Thymus (tissue), 11 donors: ENCODE results near the gene PRDM16. TPM values are rescaled to one million over a fixed set of nuclear protein-coding genes. Genes with fewer than 3 reads are reported as not detected.

ENCODE experiments used
- DNase-seq, 9 donors: peaks; one replicate each; pipeline ENCODE4 v3.0.0-alpha.2; 2013; ENCODE audit warnings: low spot score in 9 of 9, low read depth in 6 of 9, missing footprints in 1 of 9
- H3K27ac ChIP-seq, 2 donors: one replicate each; pipeline ENCODE4 v1.5.1; 2013; ENCODE audit warnings: control low read depth in 1 of 2, low read depth in 1 of 2, low read length in 1 of 2, mild to moderate bottlenecking in 1 of 2, moderate library complexity in 1 of 2
- H3K27me3 ChIP-seq, 2 donors: one replicate each; pipeline ENCODE4 v1.5.1; 2013; ENCODE audit warnings: low read length in 1 of 2; ENCODE audit not compliant: control insufficient read depth in 2 of 2, insufficient read depth in 1 of 2
- H3K36me3 ChIP-seq, 2 donors: one replicate each; pipeline ENCODE4 v1.5.1; 2013; ENCODE audit warnings: low read length in 1 of 2, mild to moderate bottlenecking in 1 of 2, moderate library complexity in 1 of 2; ENCODE audit not compliant: control insufficient read depth in 2 of 2, insufficient read depth in 2 of 2
- H3K4me1 ChIP-seq, 2 donors: one replicate each; pipeline ENCODE4 v1.5.1; 2013; ENCODE audit warnings: low read length in 2 of 2; ENCODE audit not compliant: control insufficient read depth in 2 of 2, insufficient read depth in 2 of 2
- H3K4me3 ChIP-seq, 2 donors: one replicate each; pipeline ENCODE4 v1.5.1; 2013; ENCODE audit warnings: low read length in 2 of 2, control low read depth in 1 of 2, mild to moderate bottlenecking in 1 of 2
- H3K9me3 ChIP-seq, 2 donors: one replicate each; pipeline ENCODE4 v1.5.1; 2013; ENCODE audit warnings: low read length in 1 of 2, mild to moderate bottlenecking in 1 of 2; ENCODE audit not compliant: control insufficient read depth in 2 of 2, insufficient read depth in 1 of 2
- WGBS: extraction: QIAGEN DNeasy Blood & Tissue Kit; methylation state at CpG from one replicate; pipeline ENCODE4 v1.1.7; 2013; 5-methylcytosine and 5-hydroxymethylcytosine counted together
- polyA plus RNA-seq: library from polyadenylated mRNA; stranded (reverse); fragments of 200-250 nt; gene quantifications from one replicate; pipeline ENCODE4 v1.2.3, GENCODE V29; 2013
- total RNA-seq: library from RNA; stranded (reverse); fragments of 120-200 nt; gene quantifications from one replicate; pipeline ENCODE4 v1.2.4, GENCODE V29; 2013
- donor health status: healthy.

PRDM16 gene
- total and polyA plus RNA-seq, 2 donors, result 0.09 to 0.55 TPM

DNA sequence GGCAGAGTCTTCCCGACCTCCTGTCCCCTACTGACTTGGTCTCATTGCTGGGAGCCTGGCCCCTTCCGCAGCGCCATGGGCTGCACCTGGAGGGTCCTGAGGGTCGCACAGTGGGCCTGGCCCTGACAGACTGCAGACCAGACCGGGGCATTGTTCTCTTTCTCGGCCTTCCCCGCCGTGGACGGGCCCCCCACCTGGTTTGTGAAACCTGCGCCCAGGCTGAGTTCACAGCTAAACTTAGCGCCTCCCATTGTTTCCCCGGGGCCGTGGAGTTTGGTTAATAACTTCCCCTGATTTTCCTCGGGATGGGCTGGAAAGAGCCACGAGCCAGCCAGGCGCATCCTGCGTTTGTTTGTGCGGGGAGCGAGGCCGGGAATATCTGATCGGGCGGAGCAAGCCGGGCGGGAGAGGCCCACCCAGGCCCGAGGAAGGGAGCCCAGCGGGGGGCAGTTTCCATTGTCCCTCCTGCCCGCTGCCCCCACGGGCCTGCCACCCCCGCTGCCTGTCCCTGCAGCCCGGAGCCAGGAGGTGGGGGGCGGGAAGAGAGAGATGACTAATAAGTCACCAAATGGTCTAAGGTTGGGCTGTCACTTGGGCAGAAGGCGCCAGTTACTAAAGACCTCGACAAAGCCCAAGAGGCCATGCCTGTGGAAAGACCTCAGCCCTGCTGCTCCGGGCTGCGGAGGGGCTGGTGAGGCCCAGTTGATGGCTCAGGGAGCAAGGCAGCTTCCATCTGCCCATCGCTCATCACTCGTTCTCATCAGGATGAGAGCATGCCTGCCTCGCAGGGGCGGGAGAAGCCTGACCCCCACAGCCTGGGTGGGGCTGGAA, 346.5 kb downstream of the PRDM16 start:
- Histone ChIP-seq H3K27me3 (no peaks in the 10 kb centered on the region), H3K27ac (no peak overlapping the region), H3K36me3 (no peaks in the 10 kb centered on the region), H3K4me1 (no peaks in the 10 kb centered on the region), H3K9me3 (peaks cover 3 to 12% of the 10 kb centered on the region in 2 donors), H3K4me3 (no peak overlapping the region)
- no peak for DNase-seq
- WGBS, result 93% methylated on average over 39 of the region's 39 CpGs

DNA sequence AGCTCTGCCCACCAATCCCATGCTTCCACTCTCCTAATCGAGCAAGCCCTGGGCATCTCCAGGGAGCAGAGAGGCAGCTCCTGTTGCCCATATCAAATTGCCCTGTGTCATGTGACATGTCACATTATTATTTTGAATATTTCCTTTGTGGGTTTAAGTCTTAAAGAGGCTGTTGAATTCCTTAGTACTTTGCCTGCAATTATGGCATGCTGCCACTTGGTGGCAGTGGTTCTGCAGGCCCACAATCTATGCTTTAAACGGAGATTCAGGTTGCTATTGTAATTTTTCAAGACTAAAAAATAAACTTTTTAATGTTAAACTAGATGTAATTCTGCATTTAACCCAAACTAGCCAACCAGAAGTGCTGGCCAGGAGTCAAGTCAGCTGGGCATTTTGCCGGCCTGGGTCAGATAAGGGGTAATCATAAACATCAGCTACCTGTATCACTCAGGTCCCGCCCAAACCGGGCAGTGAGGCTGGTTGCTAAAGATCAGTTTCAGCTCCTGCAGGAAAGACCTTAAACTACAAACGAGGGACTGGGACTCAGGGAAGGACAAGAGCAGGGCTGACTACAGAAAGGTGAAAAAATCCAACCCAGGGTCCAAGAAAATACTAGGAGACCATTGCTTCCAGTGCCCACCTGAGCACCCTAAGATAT, 348.2 kb downstream of the PRDM16 start:
- Histone ChIP-seq H3K9me3 (peaks cover 3 to 12% of the 10 kb centered on the region in 2 donors), H3K4me3 (no peak overlapping the region), H3K4me1 (no peaks in the 10 kb centered on the region), H3K36me3 (no peaks in the 10 kb centered on the region), H3K27me3 (no peaks in the 10 kb centered on the region), H3K27ac (no peak overlapping the region)
- 95% methylated on average over 6 of the region's 6 CpGs for WGBS
- no peak for DNase-seq

DNA sequence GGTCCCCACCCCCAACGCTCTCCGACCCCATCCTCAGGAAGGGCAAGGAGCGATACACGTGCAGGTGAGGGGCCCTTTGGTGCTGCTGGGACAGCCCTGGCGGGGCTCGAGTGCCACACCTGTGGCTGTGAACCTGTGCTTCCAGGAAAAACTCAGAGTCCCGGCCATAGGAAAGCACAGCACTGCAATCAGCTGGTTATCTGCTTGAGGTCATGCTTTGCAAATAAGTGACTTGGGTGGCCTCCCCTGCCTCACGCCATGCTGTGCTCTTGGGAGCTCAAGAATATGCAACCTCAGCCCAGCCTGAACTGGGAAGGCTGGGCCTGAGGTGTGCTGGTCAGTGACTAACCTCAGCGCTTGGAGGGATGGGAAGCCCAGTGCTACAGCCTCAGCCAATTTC, 348.9 kb downstream of the PRDM16 start:
- Histone ChIP-seq H3K36me3 (no peaks in the 10 kb centered on the region), H3K4me1 (no peaks in the 10 kb centered on the region), H3K4me3 (no peak overlapping the region), H3K9me3 (peaks cover 3 to 12% of the 10 kb centered on the region in 2 donors), H3K27ac (no peak overlapping the region), H3K27me3 (no peaks in the 10 kb centered on the region)
- WGBS, result 94% methylated on average over 9 of the region's 9 CpGs
- no peak for DNase-seq

DNA sequence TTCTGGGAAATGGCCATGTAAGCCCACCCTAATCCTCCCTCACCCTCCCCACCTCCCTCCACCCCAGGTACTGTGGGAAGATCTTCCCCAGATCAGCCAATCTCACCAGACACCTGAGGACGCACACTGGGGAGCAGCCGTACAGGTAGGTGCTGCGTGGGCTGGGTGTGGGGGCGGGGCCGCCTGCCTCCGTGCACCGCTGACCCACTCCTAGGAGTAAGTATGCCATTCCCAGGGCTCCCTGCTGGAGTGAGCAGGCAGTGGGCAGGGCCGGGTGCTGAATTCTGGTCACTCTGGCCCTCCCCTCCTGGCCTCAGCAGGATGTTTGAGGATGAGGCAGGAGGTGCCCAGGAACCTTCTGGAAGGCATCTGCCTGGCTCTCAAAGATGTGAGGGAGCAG, 349.6 kb downstream of the PRDM16 start:
- H3K4me1 ChIP-seq, result no peaks in the 10 kb centered on the region
- no peaks in the 10 kb centered on the region for H3K36me3 ChIP-seq
- peaks cover 3 to 12% of the 10 kb centered on the region in 2 donors for H3K9me3 ChIP-seq
- H3K27ac ChIP-seq, result no peak overlapping the region
- 93% methylated on average over 8 of the region's 8 CpGs for WGBS
- H3K27me3 ChIP-seq, result no peaks in the 10 kb centered on the region
- no peak for DNase-seq
- no peak overlapping the region for H3K4me3 ChIP-seq

DNA sequence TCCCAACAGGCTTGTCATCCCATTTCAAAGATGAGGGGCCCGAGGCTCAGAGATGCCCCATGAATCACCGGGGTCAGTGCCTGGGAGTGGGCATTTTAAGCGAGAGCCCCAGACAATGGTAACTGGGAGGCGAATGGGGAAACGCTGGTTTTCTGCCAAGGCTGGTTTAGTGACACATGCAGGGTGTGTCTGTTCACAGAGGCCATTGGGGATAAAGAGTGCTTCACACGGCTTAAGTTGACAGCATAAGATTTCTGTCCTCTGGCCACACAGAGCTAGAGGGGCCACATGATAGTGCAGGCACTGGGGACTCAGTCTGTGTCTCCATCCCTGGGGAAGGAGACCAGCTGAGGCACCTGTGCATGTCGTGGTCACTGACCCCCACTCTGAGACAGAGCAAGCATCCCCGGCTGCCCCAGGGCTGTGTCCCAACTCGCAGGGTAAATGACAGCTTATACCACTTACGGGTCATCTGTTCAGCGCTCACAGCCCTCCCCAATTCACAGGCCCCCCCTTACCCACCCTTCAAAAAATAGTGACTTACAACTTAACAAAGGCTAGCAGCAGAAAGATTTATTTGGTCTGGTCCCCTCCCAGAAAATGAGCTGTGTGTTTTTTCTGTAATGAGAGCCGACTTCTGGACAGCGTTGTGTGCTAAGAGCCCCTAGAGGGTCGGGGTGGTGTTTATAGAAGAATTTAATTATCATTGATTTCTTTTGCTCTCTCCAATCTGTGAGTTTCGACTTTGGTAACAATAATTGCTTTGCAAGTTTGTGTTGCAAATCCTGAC, 350.6 kb downstream of the PRDM16 start:
- H3K36me3 ChIP-seq, result no peaks in the 10 kb centered on the region
- peaks cover 0 to 2% of the 10 kb centered on the region in 2 donors for H3K27me3 ChIP-seq
- peaks cover 1 to 12% of the 10 kb centered on the region in 2 donors for H3K9me3 ChIP-seq
- H3K4me1 ChIP-seq, result no peaks in the 10 kb centered on the region
- H3K27ac ChIP-seq, result no peak overlapping the region
- WGBS, result 91% methylated on average over 15 of the region's 15 CpGs
- DNase-seq, result no peak
- no peak overlapping the region for H3K4me3 ChIP-seq

DNA sequence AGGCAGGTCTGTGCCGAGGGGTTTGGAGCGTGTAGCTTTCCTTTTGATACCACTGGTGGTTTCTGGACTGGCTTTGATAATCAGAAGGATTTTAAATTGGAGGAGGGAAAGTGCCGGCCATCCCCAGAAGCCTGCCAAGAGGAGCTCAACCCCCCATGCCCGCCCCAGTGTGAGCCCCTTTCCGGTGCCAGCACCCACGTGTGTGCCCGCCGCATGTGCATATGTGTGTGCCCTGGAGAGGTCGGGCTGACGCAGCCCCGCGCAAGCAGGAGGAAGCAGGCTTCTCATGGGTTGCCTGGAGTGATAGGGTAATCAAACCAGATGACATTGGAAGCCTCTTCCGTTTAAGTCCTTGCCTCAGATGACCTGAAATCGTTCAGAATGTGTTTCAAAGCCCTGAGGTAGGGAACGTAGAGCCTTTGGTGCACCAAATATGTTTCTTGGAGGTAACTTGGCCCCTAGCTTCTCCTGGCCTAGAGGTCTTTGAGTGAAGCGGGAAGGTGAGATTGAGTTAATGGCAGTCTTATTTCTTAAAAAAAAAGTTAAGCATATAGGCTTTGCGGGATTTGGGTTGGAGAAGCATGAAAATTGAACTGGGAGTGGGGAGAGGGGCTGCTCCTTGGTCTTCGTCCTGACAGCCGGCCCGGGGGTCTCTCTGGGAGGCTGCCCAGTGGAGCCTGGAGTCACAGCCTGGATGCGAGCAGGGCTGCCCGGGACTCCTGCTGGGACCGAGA, 351.4 kb downstream of the PRDM16 start:
- Histone ChIP-seq H3K4me3 (no peak overlapping the region), H3K36me3 (no peaks in the 10 kb centered on the region), H3K27me3 (peaks cover 0 to 4% of the 10 kb centered on the region in 2 donors), H3K27ac (no peak overlapping the region), H3K9me3 (peaks cover 1 to 12% of the 10 kb centered on the region in 2 donors), H3K4me1 (no peaks in the 10 kb centered on the region)
- DNase-seq, result no peak
- 96% methylated on average over 23 of the region's 23 CpGs for WGBS

DNA sequence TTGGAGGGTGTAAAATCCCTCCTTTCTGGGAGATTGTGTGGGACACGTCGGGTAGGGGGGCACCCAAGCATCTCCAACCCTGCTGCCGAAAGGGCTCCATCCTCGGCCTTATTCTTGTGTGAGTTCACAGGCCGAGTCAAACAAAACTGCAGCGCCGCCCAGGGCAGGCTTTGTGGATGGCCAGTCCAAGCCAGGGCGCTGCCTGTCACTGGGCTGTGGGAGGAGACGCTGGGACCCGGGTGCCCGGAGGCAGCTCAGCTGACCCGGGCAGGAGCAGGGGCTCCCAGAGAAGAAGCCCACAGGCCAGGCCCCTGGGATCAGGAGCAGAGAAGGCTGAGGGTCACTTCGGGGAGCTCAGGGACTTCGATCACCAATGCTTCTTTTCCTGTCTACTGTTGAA, 353.6 kb downstream of the PRDM16 start:
- Histone ChIP-seq H3K4me3 (no peak overlapping the region), H3K9me3 (no peaks in the 10 kb centered on the region), H3K36me3 (no peaks in the 10 kb centered on the region), H3K27me3 (peaks cover 0 to 4% of the 10 kb centered on the region in 2 donors), H3K27ac (no peak overlapping the region), H3K4me1 (no peaks in the 10 kb centered on the region)
- no peak for DNase-seq
- 96% methylated on average over 14 of the region's 14 CpGs for WGBS

DNA sequence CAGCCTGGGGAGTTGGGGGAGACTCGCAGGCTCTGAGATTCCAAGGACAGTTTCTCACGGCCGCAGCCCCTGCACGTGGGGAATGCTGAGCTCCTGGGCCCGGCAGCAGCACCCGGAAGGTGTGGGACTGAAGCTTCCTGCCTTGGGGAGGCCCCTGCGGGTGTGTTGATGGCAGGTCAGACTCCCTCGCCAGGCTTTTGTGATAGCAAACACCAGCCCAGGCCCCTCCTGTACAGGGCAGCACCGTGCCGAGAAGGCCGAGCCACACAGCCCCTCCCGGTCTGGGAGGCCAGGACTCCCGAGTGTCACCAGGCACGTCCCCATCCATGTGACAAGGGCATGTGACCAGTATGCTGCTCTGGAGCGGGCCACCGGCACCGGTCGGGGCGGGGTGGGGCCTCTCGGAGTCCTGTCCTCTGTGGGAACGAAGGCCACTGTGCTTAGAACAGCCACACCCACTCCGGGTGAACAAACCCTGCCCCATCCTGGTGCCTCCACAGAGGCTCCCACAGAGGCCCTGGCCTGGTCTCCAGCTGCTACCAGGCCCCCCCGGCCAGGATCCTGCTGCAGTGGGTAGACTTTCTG, 354.3 kb downstream of the PRDM16 start:
- no peak overlapping the region for H3K27ac ChIP-seq
- no peak for DNase-seq
- peaks cover 0 to 4% of the 10 kb centered on the region in 2 donors for H3K27me3 ChIP-seq
- H3K4me3 ChIP-seq, result no peak overlapping the region
- H3K9me3 ChIP-seq, result no peaks in the 10 kb centered on the region
- H3K4me1 ChIP-seq, result no peaks in the 10 kb centered on the region
- H3K36me3 ChIP-seq, result no peaks in the 10 kb centered on the region
- WGBS, result 63% methylated on average over 23 of the region's 23 CpGs
